Fibroblast of pulmonary artery (primary cell): Measurements from ENCODE around the gene THTPA.

Experiments used
- DNase-seq: peaks from one replicate; pipeline ENCODE4 v3.0.0-alpha.2; 2010; ENCODE audit warnings: low read depth
- H3K4me3 ChIP-seq: replicated peaks from 2 replicates; pipeline ENCODE4 v1.5.1; 2011; ENCODE audit warnings: low read depth, mild to moderate bottlenecking, control low read depth, low read length, moderate library complexity
- CTCF ChIP-seq: IDR thresholded peaks from 2 replicates; pipeline ENCODE4 v1.5.1; 2011; ENCODE audit warnings: mild to moderate bottlenecking, control low read depth, low read length, inconsistent platforms; ENCODE audit errors: missing control alignments

THTPA gene

GRCh38 chr14:23568600-23569331 is 12.7 kb downstream of the THTPA start:
- no peak overlapping the region for H3K4me3 ChIP-seq
- DNase-seq = no peak
- TF ChIP-seq CTCF = peak; percentile 34

- no peak for DNase-seq
- H3K4me3 ChIP-seq = no peak overlapping the region
- no peak for TF ChIP-seq CTCF
These were observed 13.5 kb downstream of the THTPA start for GRCh38 chr14:23569443-23570151.

- no peak overlapping the region for H3K4me3 ChIP-seq
These were observed 14.9 kb downstream of the THTPA start for GRCh38 chr14:23570806-23571483.

GRCh38 chr14:23571701-23572523 is 15.8 kb downstream of the THTPA start:
- TF ChIP-seq CTCF = no peak
- DNase-seq = no peak
- no peak overlapping the region for H3K4me3 ChIP-seq

More at GRCh38 chr14:23570806-23571483, 14.9 kb downstream of the THTPA start:
- no peak for DNase-seq
- TF ChIP-seq CTCF = no peak

GRCh38 chr14:23572524-23572828 is 16.4 kb downstream of the THTPA start:
- no peak for TF ChIP-seq CTCF
- DNase-seq = no peak
- no peak overlapping the region for H3K4me3 ChIP-seq

GRCh38 chr14:23572836-23573235 is 16.8 kb downstream of the THTPA start:
- TF ChIP-seq CTCF = no peak
- no peak for DNase-seq
- no peak overlapping the region for H3K4me3 ChIP-seq
